ENCODE measurements around the gene MEDAG. TPM values are rescaled to one million over a fixed set of nuclear protein-coding genes. Genes with fewer than 3 reads are reported as not detected.
"Not testable (repeated sequence)": the region's sequence is repeated elsewhere in the genome, so short reads cannot be mapped to it uniquely, and the experiment has no call there.

The MEDAG gene
- polyA plus RNA-seq, 1 donor, result 6.6 TPM

- Histone ChIP-seq H3K9me3 (ENCODE audit: control insufficient read depth, low read depth, low read length) (no peaks in the 10 kb centered on the region), H3K27ac (ENCODE audit: low read length) (no peak overlapping the region), H3K27me3 (ENCODE audit: control insufficient read depth, insufficient read depth, low read length) (peaks cover 13% of the 10 kb centered on the region), H3K36me3 (ENCODE audit: control insufficient read depth, insufficient read depth, low read length) (no peaks in the 10 kb centered on the region), H3K4me3 (ENCODE audit: low read length) (no peak overlapping the region), H3K4me1 (ENCODE audit: control insufficient read depth, insufficient read depth, low read length) (no peaks in the 10 kb centered on the region)
- no CpG with 5 or more reads among the region's 1 CpG for WGBS (ENCODE audit: insufficient coverage, low lambda C conversion rate)
- no peak for DNase-seq
Measured at GRCh38 chr13:30925429-30925828, 19.4 kb downstream of the MEDAG start.

- Histone ChIP-seq H3K27me3 (ENCODE audit: control insufficient read depth, insufficient read depth, low read length) (peaks cover 20% of the 10 kb centered on the region), H3K27ac (ENCODE audit: low read length) (no peak overlapping the region), H3K9me3 (ENCODE audit: control insufficient read depth, low read depth, low read length) (no peaks in the 10 kb centered on the region), H3K36me3 (ENCODE audit: control insufficient read depth, insufficient read depth, low read length) (no peaks in the 10 kb centered on the region), H3K4me3 (ENCODE audit: low read length) (no peak overlapping the region), H3K4me1 (ENCODE audit: control insufficient read depth, insufficient read depth, low read length) (no peaks in the 10 kb centered on the region)
- no CpG with 5 or more reads among the region's 3 CpGs for WGBS (ENCODE audit: insufficient coverage, low lambda C conversion rate)
- DNase-seq, result no peak
Measured at GRCh38 chr13:30926781-30927180, 20.7 kb downstream of the MEDAG start.

- not testable (repeated sequence) for H3K4me1 ChIP-seq (ENCODE audit: control insufficient read depth, insufficient read depth, low read length); H3K9me3 ChIP-seq (ENCODE audit: control insufficient read depth, low read depth, low read length); H3K36me3 ChIP-seq (ENCODE audit: control insufficient read depth, insufficient read depth, low read length); DNase-seq; H3K4me3 ChIP-seq (ENCODE audit: low read length); H3K27ac ChIP-seq (ENCODE audit: low read length)
- no CpG with 5 or more reads among the region's 3 CpGs for WGBS (ENCODE audit: insufficient coverage, low lambda C conversion rate)
- H3K27me3 ChIP-seq (ENCODE audit: control insufficient read depth, insufficient read depth, low read length), result peaks cover 24% of the 10 kb centered on the region
Measured at GRCh38 chr13:30927188-30927587, 21.1 kb downstream of the MEDAG start.

- Histone ChIP-seq H3K9me3 (ENCODE audit: control insufficient read depth, low read depth, low read length) (peaks cover 2% of the 10 kb centered on the region), H3K36me3 (ENCODE audit: control insufficient read depth, insufficient read depth, low read length) (no peaks in the 10 kb centered on the region), H3K4me1 (ENCODE audit: control insufficient read depth, insufficient read depth, low read length) (no peaks in the 10 kb centered on the region), H3K4me3 (ENCODE audit: low read length) (no peak overlapping the region), H3K27ac (ENCODE audit: low read length) (no peak overlapping the region), H3K27me3 (ENCODE audit: control insufficient read depth, insufficient read depth, low read length) (peaks cover 26% of the 10 kb centered on the region)
- no peak for DNase-seq
- WGBS (ENCODE audit: insufficient coverage, low lambda C conversion rate), result no CpG with 5 or more reads among the region's 1 CpG
Measured at GRCh38 chr13:30927595-30927994, 21.5 kb downstream of the MEDAG start.

- DNase-seq, result no peak
- WGBS (ENCODE audit: insufficient coverage, low lambda C conversion rate), result no CpG with 5 or more reads among the region's 5 CpGs
- no peak overlapping the region for H3K4me3 ChIP-seq (ENCODE audit: low read length)
Measured at GRCh38 chr13:30928978-30929377, 22.9 kb downstream of the MEDAG start.

GRCh38 chr13:30932481-30933353 lies 26.6 kb downstream of the MEDAG start, which contains the start of gene TEX26:
Gene TEX26, plus strand, starts transcription at chr13:30932656. Its CDS starts 60 bp downstream, at chr13:30932716.
- no CpG with 5 or more reads among the region's 32 CpGs for WGBS (ENCODE audit: insufficient coverage, low lambda C conversion rate)
- no peak within 1 kb of the TSS for H3K4me3 ChIP-seq (ENCODE audit: low read length)
- DNase-seq, result no peak
- H3K9me3 ChIP-seq (ENCODE audit: control insufficient read depth, low read depth, low read length), result peaks cover 2% of the 10 kb centered on the region
- no peaks in the 10 kb centered on the region for H3K4me1 ChIP-seq (ENCODE audit: control insufficient read depth, insufficient read depth, low read length)
- peaks cover 38% of the 10 kb centered on the region for H3K27me3 ChIP-seq (ENCODE audit: control insufficient read depth, insufficient read depth, low read length)
- H3K36me3 ChIP-seq (ENCODE audit: control insufficient read depth, insufficient read depth, low read length), result no peaks in the 10 kb centered on the region
- H3K27ac ChIP-seq (ENCODE audit: low read length), result no peak within 1 kb of the TSS

More at GRCh38 chr13:30928978-30929377, 22.9 kb downstream of the MEDAG start:
- peaks cover 2% of the 10 kb centered on the region for H3K9me3 ChIP-seq (ENCODE audit: control insufficient read depth, low read depth, low read length)
- H3K4me1 ChIP-seq (ENCODE audit: control insufficient read depth, insufficient read depth, low read length), result no peaks in the 10 kb centered on the region
- H3K36me3 ChIP-seq (ENCODE audit: control insufficient read depth, insufficient read depth, low read length), result no peaks in the 10 kb centered on the region
- no peak overlapping the region for H3K27ac ChIP-seq (ENCODE audit: low read length)
- peaks cover 35% of the 10 kb centered on the region for H3K27me3 ChIP-seq (ENCODE audit: control insufficient read depth, insufficient read depth, low read length)

GRCh38 chr13:30933354-30933670 lies 27.2 kb downstream of the MEDAG start:
- 92% methylated on average over 1 of the region's 3 CpGs for WGBS (ENCODE audit: insufficient coverage, low lambda C conversion rate)
- Histone ChIP-seq H3K9me3 (ENCODE audit: control insufficient read depth, low read depth, low read length) (peaks cover 2% of the 10 kb centered on the region), H3K4me3 (ENCODE audit: low read length) (no peak overlapping the region), H3K36me3 (ENCODE audit: control insufficient read depth, insufficient read depth, low read length) (no peaks in the 10 kb centered on the region), H3K27ac (ENCODE audit: low read length) (no peak overlapping the region), H3K4me1 (ENCODE audit: control insufficient read depth, insufficient read depth, low read length) (no peaks in the 10 kb centered on the region), H3K27me3 (ENCODE audit: control insufficient read depth, insufficient read depth, low read length) (peaks cover 38% of the 10 kb centered on the region)
- DNase-seq, result no peak

GRCh38 chr13:30934381-30934780 lies 28.3 kb downstream of the MEDAG start:
- peaks cover 2% of the 10 kb centered on the region for H3K9me3 ChIP-seq (ENCODE audit: control insufficient read depth, low read depth, low read length)
- WGBS (ENCODE audit: insufficient coverage, low lambda C conversion rate), result no CpG with 5 or more reads among the region's 6 CpGs
- no peaks in the 10 kb centered on the region for H3K4me1 ChIP-seq (ENCODE audit: control insufficient read depth, insufficient read depth, low read length)
- no peak overlapping the region for H3K27ac ChIP-seq (ENCODE audit: low read length)
- H3K27me3 ChIP-seq (ENCODE audit: control insufficient read depth, insufficient read depth, low read length), result peaks cover 36% of the 10 kb centered on the region
- no peak for DNase-seq
- no peak overlapping the region for H3K4me3 ChIP-seq (ENCODE audit: low read length)
- H3K36me3 ChIP-seq (ENCODE audit: control insufficient read depth, insufficient read depth, low read length), result no peaks in the 10 kb centered on the region

- Histone ChIP-seq H3K36me3 (ENCODE audit: control insufficient read depth, insufficient read depth, low read length) (no peaks in the 10 kb centered on the region), H3K27me3 (ENCODE audit: control insufficient read depth, insufficient read depth, low read length) (peaks cover 36% of the 10 kb centered on the region), H3K27ac (ENCODE audit: low read length) (no peak overlapping the region), H3K4me3 (ENCODE audit: low read length) (no peak overlapping the region), H3K4me1 (ENCODE audit: control insufficient read depth, insufficient read depth, low read length) (no peaks in the 10 kb centered on the region), H3K9me3 (ENCODE audit: control insufficient read depth, low read depth, low read length) (peaks cover 2% of the 10 kb centered on the region)
- WGBS (ENCODE audit: insufficient coverage, low lambda C conversion rate), result no CpG with 5 or more reads among the region's 3 CpGs
- DNase-seq, result no peak
Measured at GRCh38 chr13:30934803-30935202, 28.7 kb downstream of the MEDAG start.

- no CpG with 5 or more reads among the region's 4 CpGs for WGBS (ENCODE audit: insufficient coverage, low lambda C conversion rate)
- Histone ChIP-seq H3K9me3 (ENCODE audit: control insufficient read depth, low read depth, low read length) (peaks cover 2% of the 10 kb centered on the region), H3K4me1 (ENCODE audit: control insufficient read depth, insufficient read depth, low read length) (no peaks in the 10 kb centered on the region), H3K27me3 (ENCODE audit: control insufficient read depth, insufficient read depth, low read length) (peaks cover 22% of the 10 kb centered on the region), H3K27ac (ENCODE audit: low read length) (no peak overlapping the region), H3K36me3 (ENCODE audit: control insufficient read depth, insufficient read depth, low read length) (no peaks in the 10 kb centered on the region), H3K4me3 (ENCODE audit: low read length) (no peak overlapping the region)
- DNase-seq, result no peak
Measured at GRCh38 chr13:30936971-30937370, 30.9 kb downstream of the MEDAG start.

GRCh38 chr13:30943881-30944280 lies 37.8 kb downstream of the MEDAG start:
- no peaks in the 10 kb centered on the region for H3K9me3 ChIP-seq (ENCODE audit: control insufficient read depth, low read depth, low read length)
- H3K27me3 ChIP-seq (ENCODE audit: control insufficient read depth, insufficient read depth, low read length), result no peaks in the 10 kb centered on the region
- no peak overlapping the region for H3K4me3 ChIP-seq (ENCODE audit: low read length)
- no peak overlapping the region for H3K27ac ChIP-seq (ENCODE audit: low read length)
- 94% methylated on average over 2 of the region's 3 CpGs for WGBS (ENCODE audit: insufficient coverage, low lambda C conversion rate)
- no peaks in the 10 kb centered on the region for H3K4me1 ChIP-seq (ENCODE audit: control insufficient read depth, insufficient read depth, low read length)
- DNase-seq, result no peak
- H3K36me3 ChIP-seq (ENCODE audit: control insufficient read depth, insufficient read depth, low read length), result no peaks in the 10 kb centered on the region
